GM19452 (cell line): ENCODE measurements around the gene GSE1.

Experiments
- ATAC-seq: cut with Tn5 transposase; IDR thresholded peaks from one replicate; pipeline ENCODE4 v1.9.1; 2021; ENCODE audit not compliant: unreplicated experiment

The GSE1 gene

GRCh38 chr16:85696781-85697180, 83.7 kb downstream of the GSE1 start:
- no peak for ATAC-seq

GRCh38 chr16:85697431-85697830, 84.3 kb downstream of the GSE1 start:
- no peak for ATAC-seq

- no peak for ATAC-seq
Observed at GRCh38 chr16:85698459-85698891, 85.4 kb downstream of the GSE1 start.

GRCh38 chr16:85698935-85699558, 85.9 kb downstream of the GSE1 start:
- no peak for ATAC-seq

- no peak for ATAC-seq
Observed at GRCh38 chr16:85699628-85700027, 86.5 kb downstream of the GSE1 start.

- ATAC-seq, result no peak
Observed at GRCh38 chr16:85704011-85704410, 90.9 kb downstream of the GSE1 start.

- no peak for ATAC-seq
Observed at GRCh38 chr16:85704900-85705846, 92.1 kb downstream of the GSE1 start.

- no peak for ATAC-seq
Observed at GRCh38 chr16:85706449-85707034, 93.4 kb downstream of the GSE1 start.

GRCh38 chr16:85707528-85708095, 94.5 kb downstream of the GSE1 start:
- ATAC-seq, result no peak

- no peak for ATAC-seq
Observed at GRCh38 chr16:85708338-85708737, 95.2 kb downstream of the GSE1 start.

GRCh38 chr16:85709766-85710585, 96.9 kb downstream of the GSE1 start:
- no peak for ATAC-seq

- ATAC-seq, result no peak
Observed at GRCh38 chr16:85710732-85711131, 97.6 kb downstream of the GSE1 start.

- ATAC-seq, result no peak
Observed at GRCh38 chr16:85711982-85712587, 99.0 kb downstream of the GSE1 start.

GRCh38 chr16:85712801-85713200, 99.7 kb downstream of the GSE1 start:
- no peak for ATAC-seq

- no peak for ATAC-seq
Observed at GRCh38 chr16:85715169-85716021, 102.3 kb downstream of the GSE1 start.

GRCh38 chr16:85716022-85716679, 103.0 kb downstream of the GSE1 start:
- ATAC-seq, result no peak

GRCh38 chr16:85716680-85717038, 103.5 kb downstream of the GSE1 start:
- no peak for ATAC-seq

- ATAC-seq, result no peak
Observed at GRCh38 chr16:85717393-85718152, 104.5 kb downstream of the GSE1 start.
